Keratinocyte (primary cell): ENCODE results near the gene MINK1. TPM values are rescaled to one million over a fixed set of nuclear protein-coding genes. Genes with fewer than 3 reads are reported as not detected.

ENCODE experiments used
- DNase-seq: peaks from one replicate; pipeline ENCODE4 v3.0.0-alpha.2; 2011; ENCODE audit warnings: low read depth, missing footprints, low spot score
- FAIRE-seq: peaks from 2 replicates; lab custom pipeline; 2011; peaks lifted over from hg19 to GRCh38; lab: Jason Lieb, UNC
- H2AFZ ChIP-seq: 2 replicates; pipeline ENCODE4 v1.6.0; 2012; ENCODE audit warnings: low read length, control low read depth, inconsistent platforms; ENCODE audit not compliant: control insufficient read depth
- H3K27ac ChIP-seq: 2 replicates; pipeline ENCODE4 v1.5.1; 2011; ENCODE audit warnings: low read length; ENCODE audit not compliant: control insufficient read depth, insufficient read depth
- H3K27me3 ChIP-seq: 3 replicates; pipeline ENCODE4 v1.6.0; 2011; ENCODE audit warnings: low read length; ENCODE audit not compliant: control insufficient read depth, insufficient read depth; ENCODE audit errors: extremely low read depth
- H3K36me3 ChIP-seq, 2 experiments: 2 replicates in 1 of 2; 3 replicates in 1 of 2; pipeline ENCODE4 v1.5.1; 2011; ENCODE audit warnings: low read length in 2 of 2, mild to moderate bottlenecking in 1 of 2; ENCODE audit not compliant: control insufficient read depth in 2 of 2, insufficient read depth in 2 of 2; ENCODE audit errors: extremely low read depth in 1 of 2
- H3K4me1 ChIP-seq: 3 replicates; pipeline ENCODE4 v1.5.1; 2011; ENCODE audit warnings: low read length; ENCODE audit not compliant: control insufficient read depth, insufficient read depth; ENCODE audit errors: extremely low read depth
- H3K4me2 ChIP-seq: 3 replicates; pipeline ENCODE4 v1.6.0; 2011; ENCODE audit warnings: low read depth, low read length; ENCODE audit not compliant: control insufficient read depth, insufficient read depth; ENCODE audit errors: extremely low read depth
- H3K4me3 ChIP-seq, 3 experiments: fragments of 200-600 bp in 1 of 3; sonication (generic) in 1 of 3; 2 replicates in 2 of 3; 3 replicates in 1 of 3; pipeline ENCODE4 v1.5.1; 2011 to 2016; ENCODE audit warnings: low read length in 3 of 3, mild to moderate bottlenecking in 3 of 3, control low read depth in 2 of 3, inconsistent platforms in 1 of 3, low read depth in 1 of 3, mixed read lengths in 1 of 3, mixed run types in 1 of 3, moderate library complexity in 1 of 3; ENCODE audit not compliant: control insufficient read depth in 2 of 3, insufficient read depth in 2 of 3; ENCODE audit errors: extremely low read depth in 1 of 3
- H3K79me2 ChIP-seq: 2 replicates; pipeline ENCODE4 v1.6.0; 2012; ENCODE audit warnings: low read length; ENCODE audit not compliant: control insufficient read depth, insufficient read depth
- H3K9ac ChIP-seq: 3 replicates; pipeline ENCODE4 v1.6.0; 2011; ENCODE audit warnings: low read length; ENCODE audit not compliant: control insufficient read depth, insufficient read depth; ENCODE audit errors: extremely low read depth
- H3K9me1 ChIP-seq: 3 replicates; pipeline ENCODE4 v1.6.0; 2011; ENCODE audit warnings: low read length; ENCODE audit not compliant: control insufficient read depth, insufficient read depth; ENCODE audit errors: extremely low read depth
- H3K9me3 ChIP-seq: 2 replicates; pipeline ENCODE4 v1.5.1; 2012; ENCODE audit warnings: low read depth, low read length; ENCODE audit not compliant: control insufficient read depth
- H4K20me1 ChIP-seq: 3 replicates; pipeline ENCODE4 v1.6.0; 2011; ENCODE audit warnings: low read length; ENCODE audit not compliant: control insufficient read depth, insufficient read depth; ENCODE audit errors: extremely low read depth
- EZH2 ChIP-seq: IDR thresholded peaks from one replicate; pipeline ENCODE4 v1.6.1; 2012; ENCODE audit warnings: inconsistent platforms, mild to moderate bottlenecking, low read length, moderate library complexity
- dilution Hi-C: fragments of 300-500 bp; cut with MboI; formaldehyde crosslinking; loops from one replicate; pipeline ENCODE4 v1.7.0; 2020; ENCODE audit warnings: low sequenced_read_pairs; ENCODE audit not compliant: extremely low pct_ligation_motif_present
- polyA plus RNA-seq, 5 experiments: library from polyadenylated mRNA; depleted of rRNA in 3 of 5; stranded (reverse) in 3 of 5; stranded (forward) in 1 of 5; unstranded in 1 of 5; fragments of >200 nt; gene quantifications; 1 replicate in 1 of 5; 2 replicates in 3 of 5; 3 replicates in 1 of 5; pipeline versions ENCODE4 v1.2.1 to v1.2.3, GENCODE V29; 2011 to 2012; ENCODE audit warnings: missing spikeins in 2 of 5, low read depth in 1 of 5, low replicate concordance in 1 of 5
- TF ChIP-seq, protein P1 (sequence below), 3 experiments: IDR thresholded peaks in 1 of 3; conservative IDR thresholded peaks in 1 of 3; optimal IDR thresholded peaks in 1 of 3; 2 replicates in 2 of 3; 3 replicates in 1 of 3; pipeline versions ENCODE3 to v1.5.1; 2011; ENCODE audit warnings: low read length in 3 of 3, mild to moderate bottlenecking in 3 of 3, moderate library complexity in 2 of 3, control low read depth in 1 of 3, inconsistent platforms in 1 of 3; ENCODE audit not compliant: insufficient read depth in 2 of 3; ENCODE audit errors: extremely low read depth in 1 of 3

MINK1 gene
- polyA plus RNA-seq, 1 donor (not counting 4 experiments of a cell fraction or from before 2014, with no cell fraction given) = 82.8 TPM

DNA sequence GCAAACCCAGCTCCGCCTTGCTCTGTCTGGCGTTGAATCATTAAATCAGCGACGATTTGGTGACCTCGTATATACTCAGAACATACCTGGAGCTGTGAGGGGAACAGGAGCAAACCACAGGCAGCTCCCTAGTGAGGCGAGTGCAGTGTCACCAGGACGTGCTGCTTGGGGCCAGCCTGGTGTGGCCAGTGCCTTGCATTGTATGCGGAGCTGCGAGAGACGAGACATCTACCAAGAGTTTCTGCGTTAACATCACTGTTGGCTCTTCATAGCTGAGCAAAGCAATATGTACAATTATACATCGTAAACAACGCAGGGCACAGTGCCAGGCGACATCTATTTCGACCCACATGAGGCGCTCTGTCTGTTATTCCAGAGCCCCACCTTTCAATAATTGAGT lies 27.9 kb downstream of the MINK1 start:
- no peak for DNase-seq
- FAIRE-seq = peak; percentile 55
- peaks cover 6 to 19% of the 10 kb centered on the region in 2 experiments for H3K36me3 ChIP-seq
- H2AFZ ChIP-seq = no peak overlapping the region
- no peaks in the 10 kb centered on the region for H3K27me3 ChIP-seq
- H3K27ac ChIP-seq = peak overlapping the region; percentile 90
- peak overlapping the region; percentile 69 to 90 (median 77) for H3K4me3 ChIP-seq
- TF ChIP-seq EZH2 = no peak
- TF ChIP-seq, protein P1, sequence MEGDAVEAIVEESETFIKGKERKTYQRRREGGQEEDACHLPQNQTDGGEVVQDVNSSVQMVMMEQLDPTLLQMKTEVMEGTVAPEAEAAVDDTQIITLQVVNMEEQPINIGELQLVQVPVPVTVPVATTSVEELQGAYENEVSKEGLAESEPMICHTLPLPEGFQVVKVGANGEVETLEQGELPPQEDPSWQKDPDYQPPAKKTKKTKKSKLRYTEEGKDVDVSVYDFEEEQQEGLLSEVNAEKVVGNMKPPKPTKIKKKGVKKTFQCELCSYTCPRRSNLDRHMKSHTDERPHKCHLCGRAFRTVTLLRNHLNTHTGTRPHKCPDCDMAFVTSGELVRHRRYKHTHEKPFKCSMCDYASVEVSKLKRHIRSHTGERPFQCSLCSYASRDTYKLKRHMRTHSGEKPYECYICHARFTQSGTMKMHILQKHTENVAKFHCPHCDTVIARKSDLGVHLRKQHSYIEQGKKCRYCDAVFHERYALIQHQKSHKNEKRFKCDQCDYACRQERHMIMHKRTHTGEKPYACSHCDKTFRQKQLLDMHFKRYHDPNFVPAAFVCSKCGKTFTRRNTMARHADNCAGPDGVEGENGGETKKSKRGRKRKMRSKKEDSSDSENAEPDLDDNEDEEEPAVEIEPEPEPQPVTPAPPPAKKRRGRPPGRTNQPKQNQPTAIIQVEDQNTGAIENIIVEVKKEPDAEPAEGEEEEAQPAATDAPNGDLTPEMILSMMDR (optimal IDR thresholded peaks at IDR 0.05 in 1 of 3, IDR thresholded peaks at IDR 0.05 in 1 of 3, conservative IDR thresholded peaks at IDR 0.05 in 1 of 3; ENCODE audit: extremely low read depth in 1 of 3, insufficient read depth in 2 of 3, low read length in 3 of 3) = no peak
- no peaks in the 10 kb centered on the region for H3K9me1 ChIP-seq
- H3K4me1 ChIP-seq = peaks cover 60% of the 10 kb centered on the region
- H3K4me2 ChIP-seq = peak overlapping the region; percentile 92
- H4K20me1 ChIP-seq = no peaks in the 10 kb centered on the region
- H3K9me3 ChIP-seq = no peaks in the 10 kb centered on the region
- H3K79me2 ChIP-seq = peaks cover 77% of the 10 kb centered on the region
- H3K9ac ChIP-seq = peak overlapping the region; percentile 83
- dilution Hi-C loops = no loop called here

GRCh38 chr17:4862720-4863119 lies 29.6 kb downstream of the MINK1 start:
- Histone ChIP-seq H3K36me3 (peaks cover 5 to 16% of the 10 kb centered on the region in 2 experiments), H3K4me3 (no peak overlapping the region), H3K9me1 (no peaks in the 10 kb centered on the region), H3K27ac (no peak overlapping the region), H4K20me1 (no peaks in the 10 kb centered on the region), H2AFZ (no peak overlapping the region), H3K79me2 (peaks cover 77% of the 10 kb centered on the region), H3K27me3 (no peaks in the 10 kb centered on the region), H3K9me3 (no peaks in the 10 kb centered on the region), H3K4me2 (no peak overlapping the region), H3K9ac (no peak overlapping the region), H3K4me1 (peaks cover 50% of the 10 kb centered on the region)
- dilution Hi-C loops = no loop called here
- TF ChIP-seq EZH2 = no peak
- TF ChIP-seq, protein P1 (optimal IDR thresholded peaks at IDR 0.05 in 1 of 3, IDR thresholded peaks at IDR 0.05 in 1 of 3, conservative IDR thresholded peaks at IDR 0.05 in 1 of 3; ENCODE audit: extremely low read depth in 1 of 3, insufficient read depth in 2 of 3, low read length in 3 of 3) = no peak
- DNase-seq = no peak
- no peak for FAIRE-seq
